HG03460 (cell line): ENCODE results near the gene FAM72D.
A peak's percentile ranks its signal among the peaks of the same experiment; 100 is the strongest.
"Not testable (repeated sequence)": the region's sequence is repeated elsewhere in the genome, so short reads cannot be mapped to it uniquely, and the experiment has no call there.

Experiments
- ATAC-seq: cut with Tn5 transposase; IDR thresholded peaks from one replicate; pipeline ENCODE4 v1.9.1; 2021; ENCODE audit not compliant: unreplicated experiment

The FAM72D gene

GRCh38 chr1:145095284-145096057, at the start of gene FAM72D, which contains the start of gene SRGAP2B:
Gene FAM72D, plus strand, starts transcription at chr1:145095974. Its CDS starts 874 bp downstream, at chr1:145096848.
Gene SRGAP2B, minus strand, starts transcription at chr1:145095328. Its CDS starts 2,427 bp downstream, at chr1:145092901.
- ATAC-seq, result peak; percentile 78

- peak; percentile 62 for ATAC-seq
Observed at GRCh38 chr1:145047553-145047952, 48.2 kb upstream of the FAM72D start.

DNA sequence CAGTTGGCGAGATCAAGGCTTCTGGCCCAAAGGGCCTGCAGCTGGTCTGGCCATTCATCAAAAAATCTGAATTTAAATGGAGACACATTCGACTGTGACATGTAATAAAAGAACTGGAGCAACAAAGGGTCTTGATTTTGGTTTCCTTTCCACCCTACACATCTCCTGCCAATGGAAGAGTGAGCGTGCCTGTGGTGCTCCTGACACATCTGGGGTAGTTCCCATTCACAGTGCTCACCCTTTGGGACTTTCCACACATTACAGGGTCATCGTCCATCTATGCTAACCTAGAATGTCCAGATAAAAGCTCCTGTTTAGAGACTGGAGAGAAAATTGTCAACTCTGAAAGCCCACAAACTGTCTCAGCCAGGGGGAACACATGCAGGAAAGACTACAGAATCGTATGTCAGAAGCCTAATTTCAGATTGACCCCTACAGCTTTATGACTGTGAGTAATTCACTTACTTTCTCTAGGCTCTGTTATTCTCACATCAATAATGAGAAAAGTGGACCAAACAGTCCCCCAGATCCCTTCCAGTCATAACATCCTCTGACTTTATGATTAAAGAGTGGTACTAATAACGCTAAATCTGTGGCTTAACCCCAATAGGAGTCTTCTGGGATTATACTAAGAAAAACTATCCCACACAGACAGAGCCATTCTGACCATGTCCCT, 47.5 kb upstream of the FAM72D start:
- not testable (repeated sequence) for ATAC-seq

DNA sequence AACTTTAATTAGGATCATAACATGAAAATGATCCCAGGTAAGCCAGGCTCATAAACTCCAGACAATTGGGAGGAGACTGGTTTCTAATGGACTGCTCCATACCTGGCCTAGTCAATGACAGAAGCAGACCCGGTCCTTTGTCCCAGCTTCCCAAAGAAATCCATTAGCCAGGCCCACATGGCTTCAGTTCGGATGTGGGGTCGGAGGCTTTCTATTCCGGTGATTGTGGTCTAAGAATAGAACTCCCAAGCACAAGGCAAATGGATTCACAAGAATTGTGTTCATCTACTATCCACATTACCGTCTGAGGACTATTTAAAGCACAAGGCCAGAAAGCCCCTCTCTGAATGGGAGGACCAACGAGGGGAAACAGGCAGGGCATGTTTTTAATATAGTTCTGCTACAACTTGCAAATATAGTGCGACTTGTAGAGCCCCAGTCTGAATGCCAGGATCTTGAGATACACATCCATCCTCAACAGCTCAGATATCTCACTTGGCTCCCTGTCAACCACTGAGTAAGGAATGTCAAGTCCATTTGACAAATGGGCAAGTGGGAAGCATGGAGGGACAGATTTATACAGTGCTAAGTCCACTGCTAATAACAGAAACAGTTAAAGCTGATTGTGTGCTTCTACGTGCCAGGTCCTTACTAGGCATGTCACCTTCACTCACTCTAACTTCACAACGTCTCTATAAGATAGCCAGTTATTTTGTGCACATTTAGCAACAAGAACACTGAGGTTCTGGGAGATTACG, 43.6 kb upstream of the FAM72D start:
- ATAC-seq, result not testable (repeated sequence)

DNA sequence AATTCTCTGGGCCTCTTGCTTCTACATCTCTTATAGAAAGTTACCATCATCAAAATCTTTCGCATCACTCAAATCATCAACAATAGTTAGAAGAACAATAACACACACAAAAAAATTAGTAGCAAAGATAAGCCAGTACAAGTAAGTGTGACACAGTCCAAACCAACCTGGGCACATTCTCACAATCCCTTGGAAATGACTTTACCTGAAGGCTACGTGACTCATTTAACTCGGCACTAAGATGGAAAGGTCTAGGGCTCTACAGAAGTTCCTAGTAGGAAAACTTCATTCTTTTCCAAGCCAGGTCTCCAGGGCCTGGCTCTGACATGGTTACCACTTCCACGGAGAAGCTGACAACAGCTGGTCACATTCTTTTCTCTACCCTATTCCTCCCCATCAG, 42.3 kb upstream of the FAM72D start:
- ATAC-seq, result not testable (repeated sequence)

DNA sequence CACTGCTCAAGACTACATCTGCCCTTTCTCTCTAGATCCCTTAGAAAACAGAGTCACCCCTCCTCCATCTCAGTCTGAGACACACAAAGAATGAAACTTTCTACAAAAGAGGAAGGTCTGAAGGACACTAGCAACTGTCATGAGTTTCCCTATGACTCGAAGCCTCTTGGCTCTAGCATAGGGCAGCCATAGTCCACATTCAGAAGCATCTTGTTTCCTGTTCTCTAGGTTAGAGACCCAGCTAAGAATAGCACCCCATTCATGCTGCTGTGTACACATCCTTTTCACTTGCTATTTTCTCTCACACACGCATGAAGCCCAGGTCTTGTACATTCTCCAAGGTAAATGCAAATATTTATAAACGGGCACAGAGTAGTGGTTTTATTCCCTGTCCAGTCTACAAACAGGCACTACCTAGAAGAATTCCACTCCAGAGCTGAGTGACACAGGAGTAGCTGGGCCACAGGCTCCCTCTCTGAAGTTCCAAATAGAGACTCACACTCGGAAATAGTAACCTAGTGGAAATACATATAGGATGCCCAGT, 40.5 kb upstream of the FAM72D start:
- peak; percentile 99 for ATAC-seq

DNA sequence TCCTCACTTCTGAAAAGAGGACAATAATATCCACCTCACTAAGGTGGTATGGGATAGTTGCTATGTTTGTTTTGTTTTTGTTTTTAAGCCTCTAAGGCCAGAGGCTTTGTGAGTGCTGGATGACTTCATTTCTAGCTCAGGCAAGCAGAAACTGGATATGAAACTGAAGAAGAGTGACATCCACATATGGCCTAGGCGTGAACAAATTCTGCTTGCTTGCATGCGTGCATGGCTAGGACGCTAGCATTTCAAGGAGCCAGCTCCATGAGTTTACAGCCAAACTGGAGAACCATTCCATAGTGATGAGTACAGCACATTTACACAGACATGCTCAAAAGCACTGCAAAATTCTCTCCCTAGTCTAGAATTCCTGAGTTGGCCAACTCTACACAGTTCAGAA, 37.6 kb upstream of the FAM72D start:
- not testable (repeated sequence) for ATAC-seq

DNA sequence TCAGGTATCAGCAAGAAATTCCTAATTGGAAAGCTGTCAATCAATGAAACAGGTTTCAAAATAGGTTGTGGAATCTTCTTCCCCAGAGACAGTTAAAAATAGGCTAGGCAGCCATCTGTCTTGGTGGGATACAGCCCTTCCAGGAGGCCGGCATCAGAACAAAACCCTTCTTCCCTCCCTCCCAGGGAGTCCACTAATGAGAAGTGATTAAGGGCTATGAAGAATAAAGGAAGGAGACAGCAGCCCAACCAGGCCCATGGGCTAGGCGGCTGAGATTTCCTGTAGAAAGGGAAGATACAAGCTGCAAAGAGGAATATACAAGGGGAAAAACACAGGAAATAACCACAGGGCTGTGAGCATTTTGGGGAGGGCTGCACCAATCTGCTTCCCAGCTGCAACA, 32.5 kb upstream of the FAM72D start:
- not testable (repeated sequence) for ATAC-seq

DNA sequence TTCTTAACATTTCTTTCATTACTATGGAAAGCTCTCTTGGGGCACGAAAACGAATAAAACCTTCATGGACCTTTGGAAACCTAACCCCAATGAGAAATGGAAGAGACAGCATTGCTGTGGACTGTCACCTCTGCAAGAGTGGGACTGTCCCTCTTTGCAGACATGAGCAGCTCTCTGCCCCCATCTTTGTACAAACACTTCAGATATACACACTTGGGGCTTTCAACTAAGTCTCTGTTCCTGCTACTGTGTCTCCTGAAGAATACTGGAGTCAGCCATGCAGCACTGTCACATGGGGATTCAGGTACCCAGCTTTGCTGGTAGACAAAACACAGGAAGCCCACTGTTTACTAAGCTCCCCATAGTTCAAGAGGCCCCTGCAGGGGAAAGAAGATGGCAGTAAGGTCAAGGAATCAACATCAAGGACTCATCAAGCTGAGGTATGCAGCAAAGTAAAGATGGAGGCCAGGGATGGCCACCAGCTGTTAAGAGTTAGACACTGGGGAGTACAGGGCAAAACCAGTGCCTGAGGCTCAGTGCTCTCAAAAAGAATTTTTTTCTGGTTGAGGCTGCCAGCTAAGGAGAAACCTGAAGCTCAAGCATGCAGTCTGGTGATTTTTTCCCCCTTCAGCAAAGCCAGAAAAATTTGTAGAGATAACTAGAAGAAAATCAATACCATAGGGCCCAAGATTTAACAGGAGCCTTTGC, 31.7 kb upstream of the FAM72D start:
- ATAC-seq, result not testable (repeated sequence)

GRCh38 chr1:145065194-145065826, 30.5 kb upstream of the FAM72D start:
- not testable (repeated sequence) for ATAC-seq

DNA sequence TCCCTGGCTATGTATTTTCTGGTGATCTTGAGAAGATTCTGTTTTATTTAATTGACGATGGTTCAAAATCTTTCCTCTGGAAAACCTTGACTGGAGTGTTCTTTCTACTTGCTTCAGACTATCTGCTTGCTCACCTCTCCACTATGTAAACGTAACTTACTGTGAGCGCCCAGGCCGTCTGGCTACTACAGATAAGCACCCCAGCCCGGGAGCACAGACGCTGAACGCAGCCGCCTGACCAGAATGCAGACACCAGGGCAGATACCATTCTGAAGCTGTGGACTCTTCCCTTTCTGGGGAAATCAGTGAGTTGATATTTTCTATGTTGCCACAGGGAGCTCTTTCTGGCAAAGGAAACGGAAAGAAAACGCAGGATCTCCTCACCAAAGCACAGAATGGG, 29.3 kb upstream of the FAM72D start:
- ATAC-seq, result not testable (repeated sequence)

DNA sequence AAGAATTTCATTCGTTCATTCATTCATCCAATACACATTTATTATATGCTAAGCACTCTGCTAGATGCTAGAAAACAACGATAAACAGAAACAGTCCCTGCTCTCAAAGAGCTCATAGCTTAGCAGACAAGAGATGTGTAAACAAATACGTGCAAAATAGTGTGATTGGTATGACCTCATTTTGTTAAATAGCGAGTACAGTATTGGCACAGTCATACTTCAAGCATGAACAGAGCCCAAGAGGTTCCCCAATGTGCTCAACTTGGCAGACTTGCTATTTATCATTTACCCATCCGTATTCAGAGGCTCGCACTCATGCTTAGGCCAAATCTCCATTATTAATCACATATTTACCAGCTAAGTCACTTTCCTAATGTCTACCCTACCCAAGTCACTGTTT, 24.2 kb upstream of the FAM72D start:
- ATAC-seq, result not testable (repeated sequence)

- not testable (repeated sequence) for ATAC-seq
Observed at GRCh38 chr1:145074021-145074559, 21.7 kb upstream of the FAM72D start.

GRCh38 chr1:145076877-145077276, 18.9 kb upstream of the FAM72D start:
- ATAC-seq, result not testable (repeated sequence)

DNA sequence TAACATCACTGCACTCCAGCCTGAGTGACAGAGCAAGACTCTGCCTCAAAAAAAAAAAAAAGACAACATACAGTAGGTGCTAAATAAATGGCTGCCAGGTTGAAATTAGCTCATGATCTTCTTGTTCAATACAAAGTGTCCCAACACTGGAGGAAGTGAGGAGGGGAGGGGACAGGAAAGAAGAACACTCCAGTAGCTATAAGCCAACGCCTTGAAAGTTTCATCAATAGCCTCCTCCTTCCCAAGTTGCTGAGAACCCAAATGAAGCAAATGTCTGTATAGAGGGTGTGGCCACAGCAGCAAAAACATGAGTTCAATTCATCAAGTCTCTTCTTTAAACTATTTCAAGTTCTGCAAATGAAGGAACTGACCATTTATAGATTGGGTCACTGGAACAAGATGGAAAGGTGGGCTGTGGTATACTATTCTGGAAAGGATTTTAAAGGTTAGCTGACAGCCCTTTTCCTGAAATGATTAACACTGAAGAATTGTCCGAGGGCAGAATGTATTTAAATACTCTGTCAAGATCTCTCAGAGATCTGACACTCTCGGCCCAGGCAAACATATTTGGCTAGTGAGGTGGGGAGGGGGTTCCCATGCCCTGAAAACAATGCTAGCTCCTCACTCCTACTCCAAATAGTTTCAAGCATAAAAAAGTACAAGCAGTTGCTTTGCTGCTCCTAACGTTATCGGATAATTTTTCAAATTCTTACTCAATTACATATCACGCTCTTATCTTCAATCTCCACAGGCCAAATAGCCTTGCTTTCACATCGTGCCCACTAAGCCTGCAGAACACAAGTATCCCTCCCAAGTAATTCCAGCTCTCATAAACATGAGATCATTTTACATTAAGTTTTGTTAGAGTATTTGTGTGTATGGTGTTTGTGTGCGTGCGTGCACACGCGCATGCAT, 17.6 kb upstream of the FAM72D start:
- ATAC-seq, result not testable (repeated sequence)

DNA sequence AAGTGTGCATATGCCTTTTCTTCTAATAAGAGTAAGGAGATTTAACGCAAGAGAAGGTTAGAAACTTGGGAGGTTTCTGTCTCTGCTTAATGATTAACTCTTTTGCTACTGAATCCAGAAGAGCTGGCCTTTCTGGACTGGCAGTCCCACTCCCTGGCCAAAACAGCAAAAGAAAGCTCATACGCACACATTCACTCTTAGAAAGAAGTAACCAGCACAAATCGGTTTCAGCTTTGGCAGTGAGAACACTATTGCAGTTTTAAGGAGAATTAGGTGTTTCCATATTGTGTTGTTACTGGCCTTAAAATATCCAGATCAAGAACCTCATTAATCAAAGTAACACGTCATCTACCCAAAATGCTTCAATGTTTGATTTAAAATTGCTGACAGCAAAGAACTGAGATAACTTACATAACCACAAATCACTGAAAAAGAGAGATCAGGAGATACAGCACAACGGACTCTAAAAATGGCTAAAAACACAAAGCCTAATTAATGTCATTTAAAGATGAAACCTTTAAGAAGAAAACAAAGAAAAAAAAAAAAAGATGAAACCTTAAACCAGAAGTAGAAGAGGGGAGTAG, 16.9 kb upstream of the FAM72D start:
- ATAC-seq, result not testable (repeated sequence)

DNA sequence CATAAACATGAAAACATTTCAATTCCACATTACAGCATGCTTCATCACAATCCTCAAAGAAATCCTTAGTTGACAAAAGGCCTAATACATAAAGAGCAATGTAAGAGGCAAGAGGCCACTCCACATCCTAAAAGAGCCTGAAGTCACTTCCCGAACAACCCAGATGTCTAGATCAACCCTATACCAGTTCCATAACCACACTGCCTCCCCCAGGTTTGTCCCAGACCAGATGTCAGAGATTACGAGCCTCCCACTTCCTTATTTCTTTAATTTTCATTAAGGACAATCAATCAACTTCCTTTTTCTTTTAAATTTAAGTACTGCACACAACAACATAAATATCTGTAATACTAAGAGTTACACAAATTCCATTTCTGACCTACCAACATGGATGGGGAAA, 16.0 kb upstream of the FAM72D start:
- ATAC-seq, result not testable (repeated sequence)

GRCh38 chr1:145080193-145080592, 15.6 kb upstream of the FAM72D start:
- not testable (repeated sequence) for ATAC-seq
